Endothelial cell of umbilical vein (primary cell): ENCODE measurements around the gene KRTAP19-1.

Experiments
- CTCF ChIP-seq, 2 donors: IDR thresholded peaks; 1 replicate in 1 of 2; 2 replicates in 1 of 2; pipeline ENCODE4 v1.5.1; 2011; ENCODE audit warnings: low read length in 2 of 2, mild to moderate bottlenecking in 2 of 2, moderate library complexity in 2 of 2, control low read depth in 1 of 2, inconsistent platforms in 1 of 2, low read depth in 1 of 2; ENCODE audit not compliant: insufficient read depth in 1 of 2; ENCODE audit errors: extremely low read depth in 1 of 2
- POLR2A ChIP-seq: IDR thresholded peaks from 2 replicates; pipeline ENCODE4 v1.6.1; 2012; ENCODE audit warnings: low read depth, mild to moderate bottlenecking, control low read depth, low read length

- TF ChIP-seq CTCF (IDR thresholded peaks at IDR 0.05; ENCODE audit: extremely low read depth in 1 of 2, insufficient read depth in 1 of 2, low read depth in 1 of 2, low read length in 2 of 2) (no peak), POLR2A (no peak)
Observed at GRCh38 chr21:30478004-30478403, 2.2 kb downstream of the KRTAP19-1 start.
